ENCODE results near the gene RPS6KA2.

The RPS6KA2 gene

GRCh38 chr6:166438211-166438861, 188.7 kb downstream of the RPS6KA2 start:
- no peak for DNase-seq

GRCh38 chr6:166437661-166438060, 189.4 kb downstream of the RPS6KA2 start:
- no peak for DNase-seq

DNA sequence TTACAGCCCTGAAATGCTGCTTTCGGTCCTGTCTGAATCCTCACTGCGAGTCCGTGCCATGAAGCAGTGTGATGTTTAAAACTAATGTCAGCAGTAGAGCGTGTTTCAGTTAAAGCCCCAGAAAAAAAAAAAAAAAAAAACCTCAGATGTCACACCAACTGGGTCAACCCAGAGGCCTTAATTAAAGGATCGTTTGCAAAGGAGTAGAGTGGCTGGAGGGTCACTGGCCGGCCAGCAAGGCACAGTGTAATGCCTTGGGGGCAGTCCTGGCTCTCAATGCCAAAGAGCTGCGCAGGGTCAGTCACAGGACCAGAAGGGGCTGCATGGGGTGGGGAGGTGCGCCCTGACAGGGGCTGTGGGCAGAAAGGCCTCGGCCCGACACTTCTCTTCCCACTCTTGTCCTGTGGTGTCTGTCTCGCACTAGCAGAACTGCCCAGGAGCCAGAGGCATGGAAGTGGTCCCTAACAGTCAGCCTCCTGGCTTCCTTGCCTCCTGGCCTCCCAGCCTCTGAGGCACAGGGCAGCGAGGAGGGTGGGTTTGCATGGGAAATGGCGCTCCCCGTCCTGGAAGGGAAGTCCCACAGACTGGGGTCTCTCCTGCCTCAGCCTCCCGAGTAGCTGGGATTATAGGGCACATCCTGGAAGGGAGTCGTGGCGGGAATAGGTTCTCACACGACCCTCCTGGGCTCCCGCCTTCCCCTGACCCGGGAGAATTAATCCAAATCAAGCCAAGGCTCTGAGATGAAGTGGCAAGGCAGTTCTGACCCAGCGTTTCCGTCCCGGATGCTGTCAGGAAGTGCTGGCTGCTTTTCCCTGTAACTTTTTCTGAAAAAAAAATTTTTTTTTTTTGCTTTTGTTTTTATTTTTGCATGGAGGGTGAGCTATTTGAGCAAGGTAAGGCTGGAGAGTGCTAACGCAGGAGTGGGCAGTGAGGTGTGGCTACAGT, 190.6 kb downstream of the RPS6KA2 start:
- no peak for DNase-seq

GRCh38 chr6:166435574-166435973, 191.5 kb downstream of the RPS6KA2 start:
- no peak for DNase-seq

GRCh38 chr6:166434336-166434735, 192.7 kb downstream of the RPS6KA2 start:
- DNase-seq = no peak

DNA sequence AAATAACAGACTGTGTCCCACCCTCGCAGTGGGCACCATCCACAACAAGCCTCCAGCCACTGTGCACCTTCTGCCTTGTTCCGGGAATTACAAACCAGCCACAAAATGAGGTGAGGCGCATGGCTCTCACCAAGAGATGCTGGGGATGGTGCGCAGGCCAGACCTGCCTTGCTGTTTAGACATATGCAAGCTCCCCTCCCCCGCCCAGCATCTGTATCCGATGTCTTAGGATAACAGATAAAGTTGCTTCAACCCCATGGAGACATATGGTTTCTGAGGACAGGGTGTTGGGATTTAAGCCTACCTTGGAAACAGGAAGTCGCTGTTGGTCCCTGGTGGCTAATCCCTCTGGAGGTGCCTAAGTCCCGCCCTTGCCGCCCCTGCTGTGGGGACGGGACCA, 194.0 kb downstream of the RPS6KA2 start:
- DNase-seq = no peak

- DNase-seq = no peak
Measured at GRCh38 chr6:166430269-166430668, 196.8 kb downstream of the RPS6KA2 start.

- DNase-seq = no peak
Measured at GRCh38 chr6:166424431-166424830, 202.6 kb downstream of the RPS6KA2 start.

- DNase-seq = no peak
Measured at GRCh38 chr6:166423781-166424180, 203.3 kb downstream of the RPS6KA2 start.

DNA sequence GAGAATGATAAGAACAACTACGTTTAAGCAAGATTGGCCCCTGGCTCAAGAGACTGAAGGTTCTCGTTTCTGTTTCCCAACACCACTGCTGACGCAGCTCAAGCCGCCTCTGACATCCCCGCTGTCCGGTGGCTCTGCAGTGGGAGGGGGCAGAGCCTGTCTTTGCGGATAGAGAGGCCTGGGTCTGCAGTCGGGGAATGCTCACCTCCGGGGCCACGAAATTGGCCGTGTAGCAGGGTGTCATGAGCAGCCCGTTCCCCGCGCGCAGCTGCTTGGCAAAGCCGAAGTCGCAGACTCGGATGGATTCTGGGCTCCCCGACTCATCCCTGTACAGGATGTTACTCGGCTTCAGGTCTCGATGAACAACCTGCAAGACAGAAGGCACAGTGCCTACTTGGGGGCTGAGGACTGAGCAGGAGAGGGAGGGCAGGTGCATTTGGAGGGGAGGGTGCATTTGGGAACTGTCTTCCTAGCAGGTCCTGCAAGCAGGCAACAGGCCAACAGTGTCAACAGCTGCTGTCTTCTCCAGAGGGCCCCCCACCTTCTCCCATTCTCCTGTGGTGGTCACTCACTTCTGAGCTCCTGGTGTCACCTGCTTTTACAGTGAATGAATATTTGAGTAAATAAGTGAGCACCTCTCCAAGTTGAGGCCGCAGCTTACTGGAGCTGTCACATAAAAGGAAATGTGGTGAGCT, 203.9 kb downstream of the RPS6KA2 start:
- DNase-seq = no peak

DNA sequence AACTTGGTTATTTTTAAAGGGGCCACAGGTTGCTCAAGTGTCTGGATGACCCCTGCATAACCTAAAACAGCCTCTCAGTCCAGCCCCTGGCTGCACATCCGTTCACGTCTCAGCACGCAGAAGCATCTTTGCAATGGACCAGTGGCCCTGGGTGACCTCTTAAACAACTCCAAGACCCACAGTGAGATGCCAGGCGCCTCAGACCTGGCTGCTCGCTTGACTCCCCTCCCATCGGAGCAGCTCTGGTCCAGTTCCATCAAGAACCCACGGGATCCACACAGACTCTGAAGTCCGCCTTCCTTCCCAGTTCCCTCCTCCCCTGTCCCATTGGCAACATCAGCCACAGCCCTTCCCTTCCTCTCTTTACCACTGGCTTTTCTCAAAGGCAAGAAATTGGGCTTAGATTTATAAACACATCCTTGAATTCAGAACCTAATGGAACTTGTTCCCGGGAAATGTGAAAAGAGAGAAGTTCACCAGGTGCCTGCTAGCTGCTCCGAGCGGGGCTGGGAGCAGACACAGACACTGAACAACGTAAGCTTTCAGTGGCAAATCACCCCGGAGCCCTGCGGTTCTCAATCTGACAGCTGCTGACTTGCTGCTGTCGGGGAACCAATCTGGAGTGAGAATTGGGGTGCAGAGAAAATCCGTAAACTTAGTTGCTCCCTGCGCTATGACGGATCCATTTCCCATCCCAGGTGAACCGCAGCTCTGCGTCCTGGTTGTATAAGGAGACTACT, 204.7 kb downstream of the RPS6KA2 start:
- no peak for DNase-seq

DNA sequence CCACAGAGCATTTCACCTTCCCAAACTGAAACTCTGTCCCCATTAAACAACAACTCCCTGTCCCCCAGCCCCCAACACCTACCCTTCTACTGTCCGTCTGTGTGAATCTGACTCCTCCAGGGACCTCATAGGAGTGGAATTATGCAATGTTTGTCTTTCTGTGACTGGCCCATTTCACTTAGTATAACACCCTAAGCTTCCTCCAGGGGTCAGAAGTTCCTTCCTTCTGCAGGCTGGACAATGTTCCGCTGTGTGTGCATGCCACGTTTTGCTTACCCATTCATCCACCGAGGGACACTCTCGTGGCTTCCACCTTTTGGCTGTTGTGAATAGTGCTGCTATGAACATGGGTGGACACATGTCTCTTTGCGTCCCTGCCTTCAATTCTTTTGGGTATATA, 206.7 kb downstream of the RPS6KA2 start:
- no peak for DNase-seq

- DNase-seq = no peak
Measured at GRCh38 chr6:166419717-166420116, 207.3 kb downstream of the RPS6KA2 start.

DNA sequence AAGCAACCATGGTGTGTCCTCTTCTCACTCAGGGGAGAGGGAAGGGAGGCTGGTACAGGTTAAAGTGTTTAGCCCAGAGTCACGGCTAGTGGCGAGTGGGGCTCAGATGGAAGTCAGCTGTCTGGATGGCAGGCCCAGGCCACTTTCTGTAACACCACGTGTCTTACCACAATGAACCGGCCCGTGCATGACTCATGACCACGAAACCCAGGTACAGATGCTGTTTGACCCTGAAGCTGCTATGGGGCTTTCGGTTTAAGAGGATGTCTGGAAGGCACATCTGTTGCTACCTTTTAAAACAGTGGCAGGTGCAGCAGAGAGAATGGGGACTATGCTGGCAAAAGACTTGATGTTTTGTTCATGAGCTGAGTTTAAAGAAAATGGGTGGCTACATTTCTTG, 207.8 kb downstream of the RPS6KA2 start:
- DNase-seq = peak; percentile 36

- no peak for DNase-seq
Measured at GRCh38 chr6:166418691-166419143, 208.3 kb downstream of the RPS6KA2 start.

- DNase-seq = no peak
Measured at GRCh38 chr6:166417285-166417691, 209.8 kb downstream of the RPS6KA2 start.

GRCh38 chr6:166415833-166416347, 211.2 kb downstream of the RPS6KA2 start:
- DNase-seq = no peak

DNA sequence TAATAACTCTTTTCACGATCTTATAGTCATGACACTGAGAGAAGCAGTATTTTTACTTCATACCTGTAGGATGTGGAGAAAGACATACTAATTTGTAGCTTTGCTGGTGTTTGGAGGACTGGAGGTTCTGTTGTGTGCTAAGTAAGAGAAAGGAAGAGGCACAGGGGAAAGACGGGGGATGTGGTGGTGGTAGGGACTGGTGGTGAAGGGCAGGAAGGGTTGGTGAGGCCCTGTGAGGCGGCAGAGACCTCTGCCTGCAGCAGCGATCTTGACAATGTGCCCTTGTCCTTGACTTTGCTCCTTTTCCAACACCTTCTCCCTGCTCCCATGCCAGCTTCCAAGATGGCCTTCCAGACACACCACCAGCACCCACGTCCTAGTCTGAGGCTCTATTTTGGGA, 211.7 kb downstream of the RPS6KA2 start:
- no peak for DNase-seq

GRCh38 chr6:166413491-166413951, 213.5 kb downstream of the RPS6KA2 start:
- DNase-seq = no peak

DNA sequence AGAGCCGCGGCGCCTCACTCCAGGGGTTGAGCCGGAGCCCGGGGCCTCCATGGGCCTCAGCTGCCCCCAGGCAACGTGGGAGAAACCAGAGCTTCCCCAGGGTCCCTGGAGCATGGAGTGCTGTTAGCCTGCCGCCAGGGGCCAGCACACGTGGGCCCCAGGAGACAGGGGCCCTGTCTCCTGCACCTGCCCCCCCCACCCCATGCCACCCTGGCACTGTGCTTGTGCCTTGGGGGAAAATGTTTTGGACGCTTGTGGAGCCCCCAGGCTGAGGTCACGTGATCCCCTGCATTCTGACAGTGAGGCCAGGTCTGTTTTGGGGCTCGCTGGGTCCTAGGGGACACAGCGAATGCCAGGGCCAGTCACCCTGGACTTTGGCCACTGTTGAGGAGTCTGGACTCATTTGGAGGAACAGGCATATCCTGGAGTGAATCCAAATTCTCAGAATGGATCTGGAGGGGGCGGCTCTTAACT, 214.1 kb downstream of the RPS6KA2 start:
- no peak for DNase-seq

DNA sequence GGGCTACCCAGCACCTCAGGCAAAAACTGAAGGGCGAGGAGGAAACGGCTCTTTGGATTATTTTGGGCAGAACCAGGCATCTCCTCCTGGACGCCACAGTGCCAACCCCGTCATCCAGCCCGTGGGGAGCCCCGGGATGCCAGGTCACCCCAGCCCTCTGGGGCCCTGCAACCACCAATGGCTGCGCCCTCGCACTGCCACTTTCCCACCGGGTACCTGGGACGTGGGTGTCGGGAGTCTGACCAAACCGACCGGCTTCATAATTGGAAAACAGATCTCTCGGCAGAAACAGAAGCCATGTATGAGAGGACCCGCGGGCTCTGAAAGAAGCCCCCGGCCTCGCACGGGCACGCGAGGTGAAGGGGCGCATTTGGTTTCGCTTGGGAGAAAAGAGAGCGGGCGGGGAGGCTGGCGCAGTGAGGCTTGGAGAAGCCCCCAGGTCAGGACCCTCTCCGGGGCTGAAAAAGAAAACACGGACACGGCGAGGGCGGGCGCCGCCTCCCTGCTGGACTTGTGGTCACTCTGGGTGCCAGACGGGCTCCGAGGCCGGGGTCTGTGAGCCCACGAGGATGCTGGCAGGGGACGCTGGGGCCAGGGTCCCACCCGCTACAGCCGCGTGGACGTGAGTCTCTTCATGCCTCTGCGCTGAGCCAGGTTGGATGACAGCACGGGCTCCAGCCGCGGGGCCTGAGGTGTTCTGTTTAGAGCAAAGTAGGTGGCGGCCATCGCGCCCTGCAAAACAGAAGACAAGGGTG, 214.7 kb downstream of the RPS6KA2 start:
- DNase-seq = no peak

Measured in activated naive CD4-positive, alpha-beta T cell treated with anti-CD3 and anti-CD28 coated beads, Interleukin-2, amount 50 U/mL, for 16 hours (primary cell).